Testis (tissue), 3 donors: Measurements from ENCODE around the gene BEAN1. TPM values are rescaled to one million over a fixed set of nuclear protein-coding genes. Genes with fewer than 3 reads are reported as not detected.

Source experiments
- DNase-seq: peaks from one replicate; pipeline ENCODE4 v3.0.0-alpha.2; 2019
- H3K27ac ChIP-seq, 2 donors: fragments of 200-600 bp; sonication (generic); one replicate each; pipeline ENCODE4 v1.5.1; 2019
- H3K27me3 ChIP-seq: fragments of 200-600 bp; sonication (generic); one replicate; pipeline ENCODE4 v1.5.1; 2019
- H3K36me3 ChIP-seq: fragments of 200-600 bp; sonication (generic); one replicate; pipeline ENCODE4 v1.5.1; 2017; ENCODE audit warnings: low read depth; ENCODE audit errors: missing control alignments
- H3K4me1 ChIP-seq: fragments of 200-600 bp; sonication (generic); one replicate; pipeline ENCODE4 v1.5.1; 2019
- H3K4me3 ChIP-seq, 2 donors: fragments of 200-600 bp; sonication (generic); one replicate each; pipeline ENCODE4 v1.5.1; 2017 to 2019
- H3K9me3 ChIP-seq: fragments of 200-600 bp; sonication (generic); one replicate; pipeline ENCODE4 v1.5.1; 2017
- CTCF ChIP-seq, 3 experiments: fragments of 450-650 bp in 2 of 3; fragments of 200-600 bp in 1 of 3; sonication (generic) in 1 of 3; IDR thresholded peaks; one replicate each; pipeline ENCODE4 v1.5.1; 2016 to 2019; ENCODE audit warnings: antibody characterized with exemption in 3 of 3, mild to moderate bottlenecking in 2 of 3, moderate library complexity in 1 of 3
- POLR2A ChIP-seq: fragments of 450-650 bp; IDR thresholded peaks from one replicate; pipeline ENCODE4 v1.6.1; 2017; ENCODE audit warnings: antibody characterized with exemption, mild to moderate bottlenecking, moderate library complexity
- WGBS, 2 donors: methylation state at CpG; one replicate each; pipeline ENCODE4 v1.1.5; 2018; 5-methylcytosine and 5-hydroxymethylcytosine counted together
- intact Hi-C: fragments of 100-400 bp; cut with DNase I; formaldehyde crosslinking; loops from one replicate; pipeline ENCODE4 v1.15.1; 2023; ENCODE audit warnings: low total_unique reads
- polyA plus RNA-seq: library from polyadenylated mRNA; stranded (reverse); fragments of 350-450 nt; fragmentation: Illumina TruSeq; extraction: RNeasy Lipid Tissue Mini Kit (QIAGEN cat#74804); gene quantifications from one replicate; pipeline ENCODE4 v1.2.3, GENCODE V29; 2014; ENCODE audit warnings: low read depth, low replicate concordance; ENCODE audit not compliant: insufficient read depth
- total RNA-seq, 2 donors: library from RNA; depleted of rRNA; stranded (reverse); fragments of >200 nt; gene quantifications; one replicate each; pipeline ENCODE4 v1.2.3, GENCODE V29; 2016

The BEAN1 gene
- total and polyA plus RNA-seq, 3 donors from 2014 or later = 4.2 to 18.0 (median 6.1) TPM

- no peak overlapping the region for H3K4me3 ChIP-seq
- H3K9me3 ChIP-seq = no peaks in the 10 kb centered on the region
- no peak overlapping the region for H3K27ac ChIP-seq
- H3K4me1 ChIP-seq = no peaks in the 10 kb centered on the region
- no peak for DNase-seq
- H3K27me3 ChIP-seq = no peaks in the 10 kb centered on the region
- no peak for TF ChIP-seq POLR2A
- TF ChIP-seq CTCF (IDR thresholded peaks at IDR 0.05) = no peak
- intact Hi-C loops = no loop called here
- 91 to 95% methylated on average over 4 of the region's 4 CpGs for WGBS, 2 donors
- H3K36me3 ChIP-seq = no peaks in the 10 kb centered on the region
Measured at GRCh38 chr16:66385415-66385814, 41.7 kb upstream of the BEAN1 start.

- peak; percentile 10 for DNase-seq
- H3K9me3 ChIP-seq = no peaks in the 10 kb centered on the region
- 94 to 97% methylated on average over 20 of the region's 20 CpGs for WGBS, 2 donors
- H3K4me1 ChIP-seq = no peaks in the 10 kb centered on the region
- H3K36me3 ChIP-seq = no peaks in the 10 kb centered on the region
- intact Hi-C loops = no loop called here
- no peak overlapping the region for H3K27ac ChIP-seq
- TF ChIP-seq POLR2A = no peak
- TF ChIP-seq CTCF (IDR thresholded peaks at IDR 0.05) = no peak
- no peaks in the 10 kb centered on the region for H3K27me3 ChIP-seq
- no peak overlapping the region for H3K4me3 ChIP-seq
Measured at GRCh38 chr16:66386629-66387622, 40.2 kb upstream of the BEAN1 start.

- 69 to 100% methylated on average over 2 of the region's 2 CpGs for WGBS, 2 donors
- Histone ChIP-seq H3K9me3 (no peaks in the 10 kb centered on the region), H3K4me1 (no peaks in the 10 kb centered on the region), H3K27ac (no peak overlapping the region), H3K36me3 (no peaks in the 10 kb centered on the region), H3K27me3 (no peaks in the 10 kb centered on the region), H3K4me3 (no peak overlapping the region)
- no peak for DNase-seq
- TF ChIP-seq CTCF (IDR thresholded peaks at IDR 0.05) (no peak), POLR2A (no peak)
- intact Hi-C loops = no loop called here
Measured at GRCh38 chr16:66387817-66388332, 39.2 kb upstream of the BEAN1 start.

GRCh38 chr16:66388350-66389139, 38.5 kb upstream of the BEAN1 start:
- TF ChIP-seq POLR2A = no peak
- no peak for TF ChIP-seq CTCF (IDR thresholded peaks at IDR 0.05)
- H3K4me1 ChIP-seq = no peaks in the 10 kb centered on the region
- H3K36me3 ChIP-seq = no peaks in the 10 kb centered on the region
- H3K9me3 ChIP-seq = no peaks in the 10 kb centered on the region
- no peaks in the 10 kb centered on the region for H3K27me3 ChIP-seq
- no peak overlapping the region for H3K27ac ChIP-seq
- no peak for DNase-seq
- intact Hi-C loops = no loop called here
- WGBS, 2 donors = 84 to 94% methylated on average over 5 to 6 of the region's 6 CpGs
- no peak overlapping the region for H3K4me3 ChIP-seq
